Esophagus squamous epithelium (tissue), 5 donors: ENCODE measurements around the gene NHEJ1. TPM values are rescaled to one million over a fixed set of nuclear protein-coding genes. Genes with fewer than 3 reads are reported as not detected.
A peak's percentile ranks its signal among the peaks of the same experiment; 100 is the strongest.

Source experiments
- DNase-seq: peaks from one replicate; lab custom pipeline; 2025; lab: John Stamatoyannopoulos, UW
- H3K27ac ChIP-seq, 4 donors: fragments of 200-600 bp; sonication (generic); one replicate each; pipeline ENCODE4 v1.5.1; 2016 to 2019; ENCODE audit warnings: mild to moderate bottlenecking in 1 of 4
- H3K27me3 ChIP-seq, 4 donors: fragments of 200-600 bp; sonication (generic); 1 replicate in 3 of 4; 2 replicates in 1 of 4; pipeline versions ENCODE4 v1.5.1 to v1.6.0; 2017 to 2021; ENCODE audit warnings: antibody characterized with exemption in 1 of 4
- H3K36me3 ChIP-seq, 3 donors: fragments of 200-600 bp; sonication (generic); one replicate each; pipeline ENCODE4 v1.5.1; 2016 to 2019
- H3K4me1 ChIP-seq, 3 donors: fragments of 200-600 bp; sonication (generic); one replicate each; pipeline ENCODE4 v1.5.1; 2017 to 2019
- H3K4me3 ChIP-seq, 4 donors: fragments of 200-600 bp; sonication (generic); 1 replicate in 3 of 4; 2 replicates in 1 of 4; pipeline ENCODE4 v1.5.1; 2016 to 2019; ENCODE audit warnings: mild to moderate bottlenecking in 2 of 4, moderate library complexity in 1 of 4
- H3K9me3 ChIP-seq, 3 donors: fragments of 200-600 bp; sonication (generic); one replicate each; pipeline ENCODE4 v1.5.1; 2016 to 2019
- CTCF ChIP-seq, 6 experiments: fragments of 450-650 bp in 4 of 6; fragments of 200-600 bp in 2 of 6; sonication (generic) in 2 of 6; IDR thresholded peaks; one replicate each; pipeline ENCODE4 v1.5.1; 2016 to 2019; ENCODE audit warnings: antibody characterized with exemption in 6 of 6, mild to moderate bottlenecking in 4 of 6, moderate library complexity in 4 of 6
- POLR2A ChIP-seq, 4 donors: fragments of 450-650 bp; IDR thresholded peaks; one replicate each; pipeline ENCODE4 v1.6.1; 2017; ENCODE audit warnings: antibody characterized with exemption in 4 of 4, mild to moderate bottlenecking in 4 of 4, moderate library complexity in 3 of 4
- WGBS, 2 donors: methylation state at CpG; one replicate each; pipeline ENCODE4 v1.1.5; 2018; 5-methylcytosine and 5-hydroxymethylcytosine counted together
- intact Hi-C: fragments of 100-400 bp; cut with DNase I; formaldehyde crosslinking; loops from one replicate; pipeline ENCODE4 v1.15.0; 2022
- total RNA-seq, 4 donors: library from RNA; depleted of rRNA; stranded (reverse); fragments of >200 nt; gene quantifications; one replicate each; pipeline ENCODE4 v1.1.0, GENCODE V29; 2016
- donor health status: DM: yes; HTN: yes; CAD: no.

NHEJ1 gene
- total RNA-seq, 4 donors from 2014 or later: 6.3 to 14.3 (median 9.7) TPM

DNA sequence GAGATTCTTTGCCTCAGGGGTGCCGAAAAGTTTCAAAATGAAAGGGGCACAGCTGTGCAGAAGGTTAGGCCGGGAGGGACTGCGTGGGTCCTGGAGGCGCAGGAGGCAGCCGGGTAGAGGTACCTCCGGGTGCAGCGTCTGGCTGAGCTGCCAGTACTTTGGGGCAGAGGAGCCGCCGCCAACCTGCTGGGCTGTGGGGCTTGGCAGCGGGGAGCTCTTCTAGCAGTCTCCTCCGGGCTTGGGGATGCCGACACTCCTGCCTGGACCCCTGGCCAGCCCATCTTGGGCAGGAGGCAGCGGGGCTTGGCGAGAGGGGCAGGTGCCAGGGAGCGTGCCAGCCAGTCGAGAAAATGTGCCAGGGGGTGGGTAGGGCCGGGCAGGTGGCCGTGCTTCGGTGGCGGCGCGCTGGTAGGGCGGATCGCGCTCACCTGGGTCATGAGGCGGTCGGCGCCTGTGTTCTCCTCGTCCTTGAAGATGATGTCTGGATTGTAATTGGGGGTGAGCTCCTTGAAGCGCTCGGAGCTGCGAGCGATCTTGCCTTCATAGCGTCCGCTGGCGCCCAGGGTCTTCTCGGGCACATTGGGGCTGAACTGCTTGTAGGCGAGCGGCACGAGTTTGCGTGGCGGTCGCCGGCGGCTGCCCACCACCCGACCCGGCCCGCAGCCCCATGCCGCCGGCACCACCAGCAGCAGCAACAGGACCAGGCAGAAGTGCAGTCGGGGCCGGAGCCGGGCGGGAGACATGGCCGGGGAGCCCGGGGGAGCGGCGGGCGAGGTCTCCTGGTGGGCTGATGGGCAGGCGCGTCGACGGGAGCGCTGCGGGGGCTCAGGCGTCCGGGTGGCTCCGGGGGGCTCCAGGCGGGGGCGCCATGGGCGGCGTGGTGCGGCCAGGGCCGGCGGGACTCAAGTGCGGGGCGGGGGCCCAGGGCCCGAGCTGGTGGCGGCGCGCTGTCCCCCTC lies 100.6 kb downstream of the NHEJ1 start:
- intact Hi-C loops: loop anchor here (5.0 to 10.0 kb wide), 2 partner anchors 92 to 245 kb away; partner anchors contain the start of gene PTPRN
- TF ChIP-seq CTCF (IDR thresholded peaks at IDR 0.05) (no peak), POLR2A (IDR thresholded peaks at IDR 0.05) (no peak)
- H3K4me1 ChIP-seq: peaks cover 34 to 46% (median 40%) of the 10 kb centered on the region in 3 donors
- no peak overlapping the region for H3K27ac ChIP-seq
- WGBS, 2 donors: no CpG with 5 or more reads among the region's 81 CpGs
- peaks cover 15 to 95% (median 44%) of the 10 kb centered on the region in 4 donors for H3K27me3 ChIP-seq
- no peaks in the 10 kb centered on the region for H3K36me3 ChIP-seq
- peak overlapping the region in 2 of 4 donors; percentile 41 to 57 for H3K4me3 ChIP-seq
- no peaks in the 10 kb centered on the region for H3K9me3 ChIP-seq
- no peak for DNase-seq

GRCh38 chr2:219059375-219059724 lies 101.3 kb downstream of the NHEJ1 start:
- H3K27ac ChIP-seq: no peak overlapping the region
- 5 to 6% methylated on average over 7 to 10 of the region's 17 CpGs for WGBS, 2 donors
- H3K9me3 ChIP-seq: no peaks in the 10 kb centered on the region
- no peak for TF ChIP-seq CTCF (IDR thresholded peaks at IDR 0.05)
- TF ChIP-seq POLR2A (IDR thresholded peaks at IDR 0.05): no peak
- intact Hi-C loops: loop anchor here (5.0 to 10.0 kb wide), 2 partner anchors 93 to 245 kb away; partner anchors contain the start of gene PTPRN
- DNase-seq: no peak
- peaks cover 34 to 46% (median 40%) of the 10 kb centered on the region in 3 donors for H3K4me1 ChIP-seq
- no peaks in the 10 kb centered on the region for H3K36me3 ChIP-seq
- peak overlapping the region in 2 of 4 donors; percentile 41 to 57 for H3K4me3 ChIP-seq
- peaks cover 15 to 99% (median 44%) of the 10 kb centered on the region in 4 donors for H3K27me3 ChIP-seq

- Histone ChIP-seq H3K9me3 (no peaks in the 10 kb centered on the region), H3K4me1 (peaks cover 34 to 46% (median 40%) of the 10 kb centered on the region in 3 donors), H3K27ac (no peak overlapping the region), H3K27me3 (peaks cover 15 to 98% (median 44%) of the 10 kb centered on the region in 4 donors), H3K4me3 (peak overlapping the region in 2 of 4 donors; percentile 41 to 57), H3K36me3 (no peaks in the 10 kb centered on the region)
- no peak for DNase-seq
- 0 to 4% methylated on average over 1 to 11 of the region's 42 CpGs for WGBS, 2 donors
- intact Hi-C loops: loop anchor here (5.0 to 10.0 kb wide), 2 partner anchors 94 to 246 kb away; partner anchors contain the start of gene PTPRN
- TF ChIP-seq CTCF (IDR thresholded peaks at IDR 0.05): no peak
- TF ChIP-seq POLR2A (IDR thresholded peaks at IDR 0.05): no peak
Measured at GRCh38 chr2:219058541-219059374, 101.9 kb downstream of the NHEJ1 start.

GRCh38 chr2:219057709-219058540 lies 102.7 kb downstream of the NHEJ1 start:
- no peak overlapping the region for H3K27ac ChIP-seq
- H3K36me3 ChIP-seq: no peaks in the 10 kb centered on the region
- no peak for DNase-seq
- intact Hi-C loops: loop anchor here (5.0 to 10.0 kb wide), 2 partner anchors 94 to 247 kb away; partner anchors contain the start of gene PTPRN
- TF ChIP-seq CTCF (IDR thresholded peaks at IDR 0.05) (peak; percentile 63 to 92 (median 81)), POLR2A (IDR thresholded peaks at IDR 0.05) (no peak)
- H3K27me3 ChIP-seq: peaks cover 15 to 98% (median 43%) of the 10 kb centered on the region in 4 donors
- no peaks in the 10 kb centered on the region for H3K9me3 ChIP-seq
- peaks cover 34 to 46% (median 40%) of the 10 kb centered on the region in 3 donors for H3K4me1 ChIP-seq
- WGBS, 2 donors: 0% methylated on average over 2 of the region's 52 CpGs; no CpG with 5 or more reads in 1 of the 2 donors
- peak overlapping the region in 2 of 4 donors; percentile 8 to 39 for H3K4me3 ChIP-seq
